Esophagus squamous epithelium (tissue), 4 donors: ENCODE measurements around the gene VILL.

Source experiments
- POLR2A ChIP-seq, 4 donors: fragments of 450-650 bp; IDR thresholded peaks; one replicate each; pipeline ENCODE4 v1.6.1; 2017; ENCODE audit warnings: antibody characterized with exemption in 4 of 4, mild to moderate bottlenecking in 4 of 4, moderate library complexity in 3 of 4
- TF ChIP-seq, protein P1 (sequence below), 6 experiments: fragments of 450-650 bp in 4 of 6; fragments of 200-600 bp in 2 of 6; sonication (generic) in 2 of 6; IDR thresholded peaks; one replicate each; pipeline ENCODE4 v1.5.1; 2016 to 2019; ENCODE audit warnings: antibody characterized with exemption in 6 of 6, mild to moderate bottlenecking in 4 of 6, moderate library complexity in 4 of 6

DNA sequence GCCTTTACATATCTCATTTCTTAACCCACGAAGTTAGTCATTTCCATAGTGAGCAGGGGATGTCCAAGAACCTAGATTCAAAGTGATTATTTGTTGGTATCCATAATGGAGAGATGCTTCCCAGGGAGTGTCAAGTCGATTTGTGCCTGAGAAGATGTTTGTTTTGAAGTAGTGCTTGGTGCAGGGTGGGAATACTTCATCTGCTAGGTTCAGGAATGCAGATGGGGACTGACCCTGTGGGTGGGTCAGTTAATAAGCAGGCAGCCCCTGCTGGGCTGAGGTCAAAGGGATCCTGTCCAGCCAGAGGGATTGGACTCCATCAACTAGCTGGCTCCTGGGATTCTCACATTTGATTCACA is 44.1 kb upstream of the VILL start:
- TF ChIP-seq, protein P1, sequence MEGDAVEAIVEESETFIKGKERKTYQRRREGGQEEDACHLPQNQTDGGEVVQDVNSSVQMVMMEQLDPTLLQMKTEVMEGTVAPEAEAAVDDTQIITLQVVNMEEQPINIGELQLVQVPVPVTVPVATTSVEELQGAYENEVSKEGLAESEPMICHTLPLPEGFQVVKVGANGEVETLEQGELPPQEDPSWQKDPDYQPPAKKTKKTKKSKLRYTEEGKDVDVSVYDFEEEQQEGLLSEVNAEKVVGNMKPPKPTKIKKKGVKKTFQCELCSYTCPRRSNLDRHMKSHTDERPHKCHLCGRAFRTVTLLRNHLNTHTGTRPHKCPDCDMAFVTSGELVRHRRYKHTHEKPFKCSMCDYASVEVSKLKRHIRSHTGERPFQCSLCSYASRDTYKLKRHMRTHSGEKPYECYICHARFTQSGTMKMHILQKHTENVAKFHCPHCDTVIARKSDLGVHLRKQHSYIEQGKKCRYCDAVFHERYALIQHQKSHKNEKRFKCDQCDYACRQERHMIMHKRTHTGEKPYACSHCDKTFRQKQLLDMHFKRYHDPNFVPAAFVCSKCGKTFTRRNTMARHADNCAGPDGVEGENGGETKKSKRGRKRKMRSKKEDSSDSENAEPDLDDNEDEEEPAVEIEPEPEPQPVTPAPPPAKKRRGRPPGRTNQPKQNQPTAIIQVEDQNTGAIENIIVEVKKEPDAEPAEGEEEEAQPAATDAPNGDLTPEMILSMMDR (IDR thresholded peaks at IDR 0.05): no peak
- TF ChIP-seq POLR2A (IDR thresholded peaks at IDR 0.05): no peak
